GM12878 (cell line): ENCODE measurements around the gene VTA1. TPM values are rescaled to one million over a fixed set of nuclear protein-coding genes. Genes with fewer than 3 reads are reported as not detected.

ENCODE experiments used
- ATAC-seq: fragments of 200-7000 bp; cut with Tn5 transposase; 3 replicates; pipeline ENCODE4 v1.9.1; 2020; ENCODE audit warnings: mild to moderate bottlenecking, moderate library complexity
- BruUV-seq: library from RNA; stranded (reverse); fragments of 400-500 nt; replicated peaks from 2 replicates; lab custom pipeline; 2021; lab: Mats Ljungman, UMichigan
- CTCF ChIA-PET: fragments of 300-600 bp; sonication (Branson Sonifier 250); formaldehyde crosslinking; extraction: SDS; loops from one replicate; lab custom pipeline; 2021; ENCODE audit warnings: inconsistent platforms; lab: Yijun Ruan, JAX
- POLR2A ChIA-PET: fragments of 350-600 bp; formaldehyde crosslinking; extraction: SDS; loops from one replicate; lab custom pipeline; 2021; ENCODE audit warnings: inconsistent platforms; lab: Charles Lee
- RAD21 ChIA-PET: fragments of 300-600 bp; sonication (Branson Sonifier 250); formaldehyde crosslinking; loops from one replicate; lab custom pipeline; 2023; ENCODE audit warnings: antibody characterized with exemption; ENCODE audit not compliant: unreplicated experiment; lab: Charles Lee
- SMC1A ChIA-PET: fragments of 300-600 bp; sonication (Branson Sonifier 250); formaldehyde crosslinking; loops from one replicate; lab custom pipeline; 2023; ENCODE audit not compliant: unreplicated experiment, uncharacterized antibody; lab: Charles Lee
- DNase-seq: peaks from one replicate; pipeline ENCODE4 v3.0.0-alpha.2; 2011; ENCODE audit warnings: low read depth, low spot score
- FAIRE-seq: peaks from 3 replicates; lab custom pipeline; 2011; peaks lifted over from hg19 to GRCh38; lab: Jason Lieb, UNC
- H2AFZ ChIP-seq: 2 replicates; pipeline ENCODE4 v1.6.0; 2011; ENCODE audit warnings: low read depth, low read length, control low read depth; ENCODE audit not compliant: control insufficient read depth
- H3K27ac ChIP-seq: 2 replicates; pipeline ENCODE4 v1.5.1; 2011; ENCODE audit warnings: control low read depth; ENCODE audit not compliant: control insufficient read depth, insufficient read depth
- H3K27me3 ChIP-seq, 2 experiments: replicated peaks in 1 of 2; 2 replicates each; pipeline versions ENCODE4 v1.6.0 to v1.6.1; 2011; ENCODE audit warnings: low read length in 1 of 2; ENCODE audit not compliant: control insufficient read depth in 2 of 2, insufficient read depth in 2 of 2
- H3K36me3 ChIP-seq, 2 experiments: 2 replicates each; pipeline ENCODE4 v1.5.1; 2011; ENCODE audit warnings: low read length in 1 of 2; ENCODE audit not compliant: control insufficient read depth in 2 of 2, insufficient read depth in 2 of 2
- H3K4me1 ChIP-seq: 2 replicates; pipeline ENCODE4 v1.6.1; 2011; ENCODE audit warnings: mild to moderate bottlenecking, low read length, moderate library complexity, mixed read lengths; ENCODE audit not compliant: control insufficient read depth, insufficient read depth
- H3K4me2 ChIP-seq: 2 replicates; pipeline ENCODE4 v1.6.0; 2011; ENCODE audit warnings: control low read depth; ENCODE audit not compliant: control insufficient read depth, insufficient read depth
- H3K4me3 ChIP-seq: fragments of 200-600 bp; sonication (generic); 2 replicates; pipeline ENCODE4 v1.5.1; 2016
- H3K79me2 ChIP-seq: 2 replicates; pipeline ENCODE4 v1.6.0; 2011; ENCODE audit warnings: low read length; ENCODE audit not compliant: control insufficient read depth, insufficient read depth
- H3K9ac ChIP-seq: 2 replicates; pipeline ENCODE4 v1.8.0; 2011; ENCODE audit warnings: low read length, control low read depth, mixed read lengths; ENCODE audit not compliant: control insufficient read depth, insufficient read depth
- H3K9me3 ChIP-seq: replicated peaks from 3 replicates; pipeline ENCODE4 v1.5.1; 2011; ENCODE audit warnings: mild to moderate bottlenecking, low read length; ENCODE audit not compliant: control insufficient read depth, insufficient read depth
- H4K20me1 ChIP-seq: 2 replicates; pipeline ENCODE4 v1.6.0; 2011; ENCODE audit not compliant: control insufficient read depth, insufficient read depth
- EP300 ChIP-seq, 2 experiments: fragments of 150-350 bp in 1 of 2; IDR thresholded peaks; 2 replicates each; pipeline ENCODE4 v1.6.1; 2011 to 2012; ENCODE audit warnings: low read depth in 2 of 2, low read length in 2 of 2, borderline replicate concordance in 1 of 2, improper control_type of control experiment in 1 of 2, inconsistent platforms in 1 of 2; ENCODE audit not compliant: control insufficient read depth in 1 of 2
- FOS ChIP-seq: IDR thresholded peaks from 3 replicates; pipeline ENCODE4 v1.6.1; 2011; ENCODE audit warnings: borderline replicate concordance; ENCODE audit not compliant: insufficient read length; ENCODE audit errors: extremely low read depth
- SIN3A ChIP-seq: IDR thresholded peaks from 2 replicates; pipeline ENCODE4 v1.6.1; 2012; ENCODE audit warnings: low read depth, low read length, improper control_type of control experiment
- SP1 ChIP-seq: IDR thresholded peaks from one replicate; pipeline ENCODE4 v1.6.1; 2011; ENCODE audit warnings: low read depth, low read length
- TBL1XR1 ChIP-seq: IDR thresholded peaks from 2 replicates; pipeline ENCODE4 v1.6.1; 2012; ENCODE audit warnings: low read depth, low read length, improper control_type of control experiment
- ZNF384 ChIP-seq: IDR thresholded peaks from 2 replicates; pipeline ENCODE4 v1.6.1; 2012; ENCODE audit warnings: low read depth, mild to moderate bottlenecking, low read length, improper control_type of control experiment, borderline replicate concordance
- ZNF592 ChIP-seq: fragments of 450-650 bp; IDR thresholded peaks from 2 replicates; pipeline ENCODE4 v1.6.1; 2017; ENCODE audit warnings: mild to moderate bottlenecking, moderate library complexity
- WGBS: methylation state at CpG from one replicate; pipeline ENCODE4 v1.1.6; 2016; ENCODE audit warnings: low lambda C conversion rate; ENCODE audit not compliant: insufficient replicate concordance, insufficient coverage; ENCODE audit errors: missing lambda C conversion rate; 5-methylcytosine and 5-hydroxymethylcytosine counted together
- in situ Hi-C: fragments of 300-500 bp; cut with MboI; formaldehyde crosslinking; loops from 9 replicates; pipeline ENCODE4 v1.14.3; 2018; ENCODE audit warnings: mixed read lengths
- intact Hi-C: fragments of 100-400 bp; cut with micrococcal nuclease; formaldehyde crosslinking; loops from one replicate; pipeline ENCODE4 v1.14.2; 2022; ENCODE audit not compliant: unreplicated experiment
- polyA plus RNA-seq, 11 experiments: library from polyadenylated mRNA; depleted of rRNA in 4 of 11; unstranded in 6 of 11; stranded (reverse) in 5 of 11; fragments of >200 nt; fragmentation: Nextera tagmentation in 4 of 11; fragmentation: Illumina TruSeq in 1 of 11; extraction: Ambion mirVana in 4 of 11; extraction: Trizol in 1 of 11; gene quantifications; 1 replicate in 1 of 11; 2 replicates in 10 of 11; pipeline versions ENCODE4 v1.2.1 to v1.2.3, GENCODE V29; 2011 to 2016; ENCODE audit warnings: inconsistent platforms in 2 of 11, missing spikeins in 2 of 11, low read depth in 1 of 11
- total RNA-seq, 4 experiments: library from RNA; depleted of rRNA in 3 of 4; stranded (reverse); fragments of >200 nt in 3 of 4; fragmentation: Illumina TruSeq in 1 of 4; extraction: Trizol in 1 of 4; gene quantifications; 2 replicates each; pipeline versions ENCODE4 v1.2.1 to v1.2.3, GENCODE V29; 2013 to 2021
- TF ChIP-seq, protein P1 (sequence below): IDR thresholded peaks from 2 replicates; pipeline ENCODE4 v1.6.1; 2012; ENCODE audit warnings: low read length, inconsistent platforms

VTA1 gene
- total and polyA plus RNA-seq, 10 of the 15 experiments (the other 5 are each of a cell fraction or from before 2014, with no cell fraction given) = 48.3 to 126 (median 90.7) TPM

DNA sequence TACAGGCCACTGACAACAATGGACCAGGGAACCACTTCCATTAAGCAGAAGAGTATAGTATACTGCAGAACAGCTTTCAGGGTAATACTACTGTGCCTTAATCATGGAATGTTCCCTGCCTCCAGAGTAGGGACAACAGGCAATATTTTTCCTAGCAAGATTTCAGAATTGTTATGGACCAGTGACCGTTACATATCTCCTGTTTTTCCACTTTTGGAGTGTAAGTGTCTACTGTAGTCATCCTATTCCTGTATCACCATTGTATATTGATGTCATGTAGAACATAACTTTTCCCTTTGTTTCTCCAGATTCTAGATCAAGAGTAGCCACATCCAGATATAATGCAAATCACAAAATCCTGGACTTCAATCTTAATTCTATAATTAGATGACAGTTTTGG, 16.2 kb upstream of the VTA1 start:
- ChIA-PET SMC1A (no interaction called here), RAD21 (no interaction called here), POLR2A (no interaction called here), CTCF (no interaction called here)
- Histone ChIP-seq H3K4me1 (no peaks in the 10 kb centered on the region), H3K27ac (no peak overlapping the region), H3K27me3 (no peaks in the 10 kb centered on the region), H2AFZ (no peak overlapping the region), H3K4me3 (no peak overlapping the region), H3K36me3 (no peaks in the 10 kb centered on the region), H3K9ac (no peak overlapping the region), H3K9me3 (no peaks in the 10 kb centered on the region), H3K79me2 (no peaks in the 10 kb centered on the region), H3K4me2 (no peak overlapping the region)
- intact Hi-C loops (no loop called here), in situ Hi-C loops (no loop called here)
- FAIRE-seq (no peak), ATAC-seq (no peak), DNase-seq (no peak)
- 4% methylated on average over 1 of the region's 1 CpG for WGBS
- BruUV-seq = no TSS peak
- TF ChIP-seq TBL1XR1 (no peak), EP300 (IDR thresholded peaks at IDR 0.05; ENCODE audit: borderline replicate concordance in 1 of 2, control insufficient read depth in 1 of 2, low read depth in 2 of 2, low read length in 2 of 2) (no peak), FOS (no peak), ZNF384 (no peak), SP1 (no peak), ZNF592 (no peak), SIN3A (no peak)
- TF ChIP-seq, protein P1, sequence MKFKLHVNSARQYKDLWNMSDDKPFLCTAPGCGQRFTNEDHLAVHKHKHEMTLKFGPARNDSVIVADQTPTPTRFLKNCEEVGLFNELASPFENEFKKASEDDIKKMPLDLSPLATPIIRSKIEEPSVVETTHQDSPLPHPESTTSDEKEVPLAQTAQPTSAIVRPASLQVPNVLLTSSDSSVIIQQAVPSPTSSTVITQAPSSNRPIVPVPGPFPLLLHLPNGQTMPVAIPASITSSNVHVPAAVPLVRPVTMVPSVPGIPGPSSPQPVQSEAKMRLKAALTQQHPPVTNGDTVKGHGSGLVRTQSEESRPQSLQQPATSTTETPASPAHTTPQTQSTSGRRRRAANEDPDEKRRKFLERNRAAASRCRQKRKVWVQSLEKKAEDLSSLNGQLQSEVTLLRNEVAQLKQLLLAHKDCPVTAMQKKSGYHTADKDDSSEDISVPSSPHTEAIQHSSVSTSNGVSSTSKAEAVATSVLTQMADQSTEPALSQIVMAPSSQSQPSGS = no peak
- TF ChIP-seq, all 136 proteins: peak for 0
- H4K20me1 ChIP-seq = no peaks in the 10 kb centered on the region
